ENCODE data around the gene TMEM101. TPM values are rescaled to one million over a fixed set of nuclear protein-coding genes. Genes with fewer than 3 reads are reported as not detected.
A peak's percentile ranks its signal among the peaks of the same experiment; 100 is the strongest.
"Not testable (repeated sequence)": the region's sequence is repeated elsewhere in the genome, so short reads cannot be mapped to it uniquely, and the experiment has no call there.

TMEM101 gene
- total and polyA plus RNA-seq, 4 donors, result 28.7 to 43.5 (median 33.1) TPM

DNA sequence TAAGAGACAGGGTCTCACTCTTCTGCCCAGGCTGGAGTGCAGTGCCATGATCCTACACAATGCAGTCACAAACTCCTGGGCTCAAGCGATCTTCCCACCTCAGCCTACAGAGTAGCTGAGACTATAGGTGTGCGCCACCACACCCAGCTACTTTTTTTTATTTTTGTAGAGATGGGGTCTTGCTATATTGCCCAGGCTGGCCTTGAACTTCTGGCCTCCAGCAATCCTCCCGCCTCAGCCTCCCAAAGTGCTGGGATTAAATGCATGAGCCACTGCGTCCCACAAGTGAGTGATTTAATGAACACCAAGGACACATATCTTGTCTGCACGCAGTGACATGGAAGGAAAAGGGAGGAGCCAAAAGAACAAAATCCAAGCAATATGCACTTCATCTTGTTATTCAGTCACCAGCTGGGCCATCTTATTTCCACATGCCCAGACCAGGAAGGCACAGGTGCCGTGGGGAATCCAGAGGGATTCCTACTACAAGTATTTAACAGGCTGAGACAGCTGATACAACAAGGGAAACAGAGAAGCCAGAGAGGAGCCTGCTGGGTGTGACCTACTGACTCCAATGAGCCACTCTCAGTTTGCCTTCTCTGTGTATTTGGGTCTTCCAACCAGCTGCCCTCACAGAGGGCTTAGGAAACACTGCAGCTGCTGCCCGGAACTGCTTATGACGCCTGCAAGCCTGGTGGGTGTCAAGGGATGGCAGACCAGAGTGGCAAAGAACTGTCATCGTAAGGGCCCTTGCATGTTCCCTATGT lies 34.7 kb upstream of the TMEM101 start:
- Histone ChIP-seq H3K9me3 (ENCODE audit: control insufficient read depth in 4 of 4, insufficient read depth in 3 of 4, low read length in 3 of 4) (no peaks in the 10 kb centered on the region), H3K4me3 (no peak overlapping the region), H3K9ac (ENCODE audit: insufficient read depth in 1 of 2, low read length in 2 of 2) (no peak overlapping the region), H3K27me3 (ENCODE audit: control insufficient read depth in 3 of 3, insufficient read depth in 3 of 3, low read length in 2 of 3) (no peaks in the 10 kb centered on the region), H3K36me3 (ENCODE audit: control insufficient read depth in 4 of 4, insufficient read depth in 4 of 4, low read length in 4 of 4) (peaks cover 10 to 38% (median 14%) of the 10 kb centered on the region in 4 donors), H3K4me1 (ENCODE audit: control insufficient read depth in 5 of 5, insufficient read depth in 5 of 5, low read length in 5 of 5) (peaks cover 2 to 14% (median 12%) of the 10 kb centered on the region in 5 donors), H3K27ac (ENCODE audit: low read depth in 1 of 2, low read length in 1 of 2) (no peak overlapping the region)
- TF ChIP-seq, protein P1, sequence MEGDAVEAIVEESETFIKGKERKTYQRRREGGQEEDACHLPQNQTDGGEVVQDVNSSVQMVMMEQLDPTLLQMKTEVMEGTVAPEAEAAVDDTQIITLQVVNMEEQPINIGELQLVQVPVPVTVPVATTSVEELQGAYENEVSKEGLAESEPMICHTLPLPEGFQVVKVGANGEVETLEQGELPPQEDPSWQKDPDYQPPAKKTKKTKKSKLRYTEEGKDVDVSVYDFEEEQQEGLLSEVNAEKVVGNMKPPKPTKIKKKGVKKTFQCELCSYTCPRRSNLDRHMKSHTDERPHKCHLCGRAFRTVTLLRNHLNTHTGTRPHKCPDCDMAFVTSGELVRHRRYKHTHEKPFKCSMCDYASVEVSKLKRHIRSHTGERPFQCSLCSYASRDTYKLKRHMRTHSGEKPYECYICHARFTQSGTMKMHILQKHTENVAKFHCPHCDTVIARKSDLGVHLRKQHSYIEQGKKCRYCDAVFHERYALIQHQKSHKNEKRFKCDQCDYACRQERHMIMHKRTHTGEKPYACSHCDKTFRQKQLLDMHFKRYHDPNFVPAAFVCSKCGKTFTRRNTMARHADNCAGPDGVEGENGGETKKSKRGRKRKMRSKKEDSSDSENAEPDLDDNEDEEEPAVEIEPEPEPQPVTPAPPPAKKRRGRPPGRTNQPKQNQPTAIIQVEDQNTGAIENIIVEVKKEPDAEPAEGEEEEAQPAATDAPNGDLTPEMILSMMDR (IDR thresholded peaks at IDR 0.05; ENCODE audit: control extremely low read depth, extremely low read depth), result no peak
- DNase-seq (no peak), ATAC-seq (ENCODE audit: insufficient read depth, low FRiP score) (no peak)
- WGBS, 2 donors, result 96 to 97% methylated on average over 9 of the region's 9 CpGs

DNA sequence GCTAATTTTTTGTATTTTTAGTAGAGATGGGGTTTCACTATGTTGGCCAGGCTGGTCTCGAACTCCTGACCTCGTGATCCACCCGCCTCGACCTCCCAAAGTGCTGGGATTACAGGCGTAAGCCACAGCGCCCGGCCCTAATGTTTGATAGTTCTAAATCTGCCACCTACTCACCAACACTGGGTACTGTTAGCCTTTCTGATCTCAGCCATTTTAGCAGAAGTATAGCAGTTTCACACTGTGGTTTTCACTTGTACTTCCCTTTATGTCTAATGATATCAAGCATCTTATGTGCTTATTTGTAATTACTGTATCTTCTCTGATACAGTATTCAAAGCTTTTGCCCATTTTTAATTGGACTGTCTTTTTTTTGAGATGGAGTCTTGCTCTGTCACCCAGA lies 32.1 kb upstream of the TMEM101 start:
- not testable (repeated sequence) for H3K27ac ChIP-seq (ENCODE audit: low read depth in 1 of 2, low read length in 1 of 2); H3K9ac ChIP-seq (ENCODE audit: insufficient read depth in 1 of 2, low read length in 2 of 2); H3K27me3 ChIP-seq (ENCODE audit: control insufficient read depth in 3 of 3, insufficient read depth in 3 of 3, low read length in 2 of 3); H3K4me3 ChIP-seq; ATAC-seq (ENCODE audit: insufficient read depth, low FRiP score); DNase-seq; H3K9me3 ChIP-seq (ENCODE audit: control insufficient read depth in 4 of 4, insufficient read depth in 3 of 4, low read length in 3 of 4)
- WGBS, 2 donors, result 96 to 99% methylated on average over 5 to 7 of the region's 7 CpGs
- Histone ChIP-seq H3K4me1 (ENCODE audit: control insufficient read depth in 5 of 5, insufficient read depth in 5 of 5, low read length in 5 of 5) (peaks cover 0 to 21% (median 7%) of the 10 kb centered on the region in 5 donors), H3K36me3 (ENCODE audit: control insufficient read depth in 4 of 4, insufficient read depth in 4 of 4, low read length in 4 of 4) (peaks cover 10 to 27% (median 13%) of the 10 kb centered on the region in 4 donors)

DNA sequence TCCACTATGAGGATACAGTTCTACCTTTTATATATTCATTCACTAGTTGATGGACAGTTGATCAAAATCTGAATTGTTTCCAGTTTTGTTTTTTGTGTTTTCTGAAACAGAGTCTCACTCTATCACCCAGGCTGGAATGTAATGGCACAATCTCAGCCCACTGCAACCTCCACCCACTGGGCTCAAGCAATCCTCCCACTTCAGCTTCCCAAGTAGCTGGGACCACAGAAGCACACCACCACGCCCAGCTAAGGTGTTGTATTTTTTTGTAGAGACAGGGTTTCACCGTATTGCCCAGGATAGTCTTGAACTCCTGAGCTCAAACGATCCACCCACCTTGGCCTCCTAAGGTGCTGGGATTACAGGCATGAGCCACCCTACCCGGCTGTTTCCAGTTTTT lies 30.7 kb upstream of the TMEM101 start:
- ATAC-seq (ENCODE audit: insufficient read depth, low FRiP score), result no peak
- Histone ChIP-seq H3K4me1 (ENCODE audit: control insufficient read depth in 5 of 5, insufficient read depth in 5 of 5, low read length in 5 of 5) (peaks cover 0 to 26% (median 7%) of the 10 kb centered on the region in 5 donors), H3K27me3 (ENCODE audit: control insufficient read depth in 3 of 3, insufficient read depth in 3 of 3, low read length in 2 of 3) (no peaks in the 10 kb centered on the region), H3K9ac (ENCODE audit: insufficient read depth in 1 of 2, low read length in 2 of 2) (no peak overlapping the region), H3K27ac (ENCODE audit: low read depth in 1 of 2, low read length in 1 of 2) (no peak overlapping the region), H3K36me3 (ENCODE audit: control insufficient read depth in 4 of 4, insufficient read depth in 4 of 4, low read length in 4 of 4) (peaks cover 4 to 20% (median 7%) of the 10 kb centered on the region in 4 donors), H3K9me3 (ENCODE audit: control insufficient read depth in 4 of 4, insufficient read depth in 3 of 4, low read length in 3 of 4) (no peaks in the 10 kb centered on the region), H3K4me3 (no peak overlapping the region)
- 87 to 94% methylated on average over 4 of the region's 4 CpGs for WGBS, 2 donors
- TF ChIP-seq, protein P1 (IDR thresholded peaks at IDR 0.05; ENCODE audit: control extremely low read depth, extremely low read depth), result no peak
- no peak for DNase-seq

DNA sequence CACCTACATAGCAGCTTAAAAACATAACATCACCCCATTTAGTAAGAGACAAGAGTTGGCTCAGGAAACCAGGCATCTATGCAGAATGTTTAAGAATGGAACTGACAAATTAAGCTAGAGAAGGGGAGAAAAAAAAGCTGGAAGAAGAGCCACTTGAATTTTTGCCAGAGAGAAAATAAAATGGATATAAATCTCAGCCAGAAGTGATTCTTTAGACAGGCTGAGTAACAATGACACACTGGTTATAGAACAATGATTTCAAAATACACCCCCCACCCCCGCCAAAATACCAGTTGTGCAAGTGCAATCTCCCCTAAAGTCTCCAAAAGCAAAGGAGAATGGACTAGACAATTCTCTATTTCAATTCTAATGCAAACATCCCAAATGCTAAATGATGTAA lies 29.3 kb upstream of the TMEM101 start:
- Histone ChIP-seq H3K27ac (ENCODE audit: low read depth in 1 of 2, low read length in 1 of 2) (no peak overlapping the region), H3K4me3 (no peak overlapping the region), H3K4me1 (ENCODE audit: control insufficient read depth in 5 of 5, insufficient read depth in 5 of 5, low read length in 5 of 5) (peaks cover 3 to 26% (median 10%) of the 10 kb centered on the region in 5 donors), H3K36me3 (ENCODE audit: control insufficient read depth in 4 of 4, insufficient read depth in 4 of 4, low read length in 4 of 4) (peaks cover 0 to 13% (median 4%) of the 10 kb centered on the region in 4 donors), H3K9ac (ENCODE audit: insufficient read depth in 1 of 2, low read length in 2 of 2) (no peak overlapping the region), H3K27me3 (ENCODE audit: control insufficient read depth in 3 of 3, insufficient read depth in 3 of 3, low read length in 2 of 3) (no peaks in the 10 kb centered on the region), H3K9me3 (ENCODE audit: control insufficient read depth in 4 of 4, insufficient read depth in 3 of 4, low read length in 3 of 4) (no peaks in the 10 kb centered on the region)
- DNase-seq (peak in 2 of 3 donors; percentile 78 to 87), ATAC-seq (ENCODE audit: insufficient read depth, low FRiP score) (no peak)
- WGBS, 2 donors, result 16 to 27% methylated on average over 1 of the region's 1 CpG
- TF ChIP-seq, protein P1 (IDR thresholded peaks at IDR 0.05; ENCODE audit: control extremely low read depth, extremely low read depth), result no peak

All from lung (tissue), 12 donors.